Muscle layer of colon (tissue), 2 donors: ENCODE data around the gene UBE2D2.
"Not testable (repeated sequence)": the region's sequence is repeated elsewhere in the genome, so short reads cannot be mapped to it uniquely, and the experiment has no call there.

Experiments
- H3K27ac ChIP-seq: one replicate; pipeline ENCODE4 v1.7.0; 2013; ENCODE audit warnings: low read depth, mild to moderate bottlenecking, low read length, moderate library complexity
- H3K27me3 ChIP-seq, 2 donors: one replicate each; pipeline ENCODE4 v1.7.0; 2013; ENCODE audit warnings: low read length in 2 of 2, mild to moderate bottlenecking in 2 of 2; ENCODE audit not compliant: insufficient read depth in 2 of 2, control insufficient read depth in 1 of 2
- H3K36me3 ChIP-seq: one replicate; pipeline ENCODE4 v1.7.0; 2013; ENCODE audit warnings: mild to moderate bottlenecking, low read length; ENCODE audit not compliant: insufficient read depth
- H3K4me1 ChIP-seq: one replicate; pipeline ENCODE4 v1.7.0; 2013; ENCODE audit warnings: mild to moderate bottlenecking, low read length; ENCODE audit not compliant: insufficient read depth
- H3K4me3 ChIP-seq, 2 donors: one replicate each; pipeline ENCODE4 v1.7.0; 2013; ENCODE audit warnings: low read length in 2 of 2, low read depth in 1 of 2, mild to moderate bottlenecking in 1 of 2, moderate library complexity in 1 of 2
- H3K9ac ChIP-seq: one replicate; pipeline ENCODE4 v1.7.0; 2013; ENCODE audit warnings: low read length
- H3K9me3 ChIP-seq: one replicate; pipeline ENCODE4 v1.7.0; 2013; ENCODE audit warnings: mild to moderate bottlenecking, low read length
- donor health status: abdominal sarcoma.
- donor health status: Adenocarcinoma of cecum.

Gene UBE2D2

DNA sequence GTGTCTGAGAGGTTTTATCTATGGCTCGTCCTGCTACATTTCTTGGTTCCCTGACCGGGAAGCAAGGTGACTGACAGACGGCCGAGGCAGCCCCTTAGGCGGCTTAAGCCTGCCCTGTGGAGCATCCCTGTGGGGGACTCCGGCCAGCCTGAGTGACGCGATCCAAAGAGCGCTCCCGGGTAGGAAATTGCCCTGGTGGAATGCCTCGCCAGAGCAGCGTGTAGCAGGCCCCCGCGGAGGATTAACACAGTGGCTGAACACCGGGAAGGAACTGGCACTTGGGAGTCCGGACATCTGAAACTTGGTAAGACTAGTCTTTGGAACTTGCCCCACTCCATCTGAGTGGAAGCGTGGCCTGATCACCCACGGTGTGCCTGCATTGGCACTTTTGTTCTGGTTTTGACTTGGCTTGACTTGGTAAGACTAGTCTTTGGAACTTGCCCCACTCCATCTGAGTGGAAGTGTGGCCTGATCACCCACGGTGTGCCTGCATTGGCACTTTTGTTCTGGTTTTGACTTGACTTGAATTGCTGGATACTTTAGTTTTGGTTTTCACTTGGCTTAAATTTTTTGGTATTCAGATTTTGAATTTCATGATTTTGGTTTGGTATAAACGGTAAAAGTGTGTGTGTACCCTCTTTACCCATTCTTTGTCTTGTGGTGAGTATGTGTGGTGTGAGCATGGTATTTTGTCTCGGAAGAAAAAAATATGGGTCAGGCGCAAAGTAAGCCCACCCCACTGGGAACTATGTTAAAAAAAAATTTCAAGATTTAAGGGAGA lies 34.6 kb upstream of the UBE2D2 start:
- H3K36me3 ChIP-seq, H3K9me3 ChIP-seq, H3K27me3 ChIP-seq, H3K4me1 ChIP-seq, H3K27ac ChIP-seq, H3K4me3 ChIP-seq, H3K9ac ChIP-seq: not testable (repeated sequence)

- not testable (repeated sequence) for H3K4me1 ChIP-seq, H3K27ac ChIP-seq, H3K27me3 ChIP-seq
These were observed 34.1 kb upstream of the UBE2D2 start for GRCh38 chr5:139527090-139527470.

DNA sequence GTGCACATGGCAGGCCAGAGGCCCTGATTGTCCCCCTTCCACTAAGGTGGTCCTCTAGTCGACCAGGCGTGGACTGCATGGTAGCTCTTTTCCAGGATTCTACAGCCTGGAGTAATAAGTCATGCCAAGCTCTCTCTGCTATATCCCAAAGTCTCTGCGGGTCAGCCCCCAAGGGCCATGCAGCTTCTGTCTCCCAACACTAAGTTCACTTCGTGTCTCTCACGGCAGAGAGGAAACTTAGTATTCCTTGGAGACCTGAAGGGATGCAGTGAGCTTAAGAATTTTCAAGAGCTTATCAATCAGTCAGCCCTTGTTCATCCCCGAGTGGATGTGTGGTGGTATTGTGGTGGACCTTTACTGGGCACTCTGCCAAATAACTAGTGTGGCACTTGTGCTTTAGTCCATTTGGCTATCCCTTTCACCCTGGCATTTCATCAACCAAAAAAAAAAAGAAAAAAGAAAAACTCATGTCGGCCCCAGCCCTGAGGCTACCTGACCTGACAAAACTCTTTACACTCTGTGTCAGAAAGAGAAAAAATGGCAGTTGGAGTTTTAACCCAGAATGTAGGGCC lies 33.2 kb upstream of the UBE2D2 start:
- H3K36me3 ChIP-seq, H3K4me1 ChIP-seq, H3K27ac ChIP-seq, H3K9me3 ChIP-seq, H3K4me3 ChIP-seq, H3K27me3 ChIP-seq, H3K9ac ChIP-seq: not testable (repeated sequence)

More at GRCh38 chr5:139527090-139527470, 34.1 kb upstream of the UBE2D2 start:
- H3K9ac ChIP-seq, H3K36me3 ChIP-seq, H3K4me3 ChIP-seq, H3K9me3 ChIP-seq: not testable (repeated sequence)

DNA sequence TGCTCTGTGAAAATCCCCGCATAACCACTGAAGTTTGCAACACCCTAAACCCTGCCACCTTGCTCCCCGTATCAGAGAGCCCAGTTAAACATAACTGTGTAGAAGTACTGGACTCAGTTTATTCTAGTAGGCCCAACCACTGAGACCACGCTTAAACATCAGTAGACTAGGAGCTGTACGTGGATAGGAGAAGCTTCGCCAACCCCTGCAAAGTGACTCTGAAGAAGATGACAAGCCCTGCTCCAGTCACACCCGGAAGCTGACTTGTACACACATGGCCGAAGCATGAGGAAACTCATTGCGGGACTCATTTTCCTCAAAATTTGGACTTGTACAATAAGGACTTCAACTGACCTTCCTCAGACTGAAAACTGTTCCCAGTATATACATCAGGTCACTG lies 32.4 kb upstream of the UBE2D2 start:
- H3K27ac ChIP-seq, H3K36me3 ChIP-seq, H3K27me3 ChIP-seq, H3K9ac ChIP-seq, H3K9me3 ChIP-seq, H3K4me3 ChIP-seq, H3K4me1 ChIP-seq: not testable (repeated sequence)

GRCh38 chr5:139530079-139530478 lies 31.1 kb upstream of the UBE2D2 start:
- H3K27ac ChIP-seq, H3K27me3 ChIP-seq, H3K36me3 ChIP-seq, H3K9ac ChIP-seq, H3K9me3 ChIP-seq, H3K4me3 ChIP-seq, H3K4me1 ChIP-seq: not testable (repeated sequence)

DNA sequence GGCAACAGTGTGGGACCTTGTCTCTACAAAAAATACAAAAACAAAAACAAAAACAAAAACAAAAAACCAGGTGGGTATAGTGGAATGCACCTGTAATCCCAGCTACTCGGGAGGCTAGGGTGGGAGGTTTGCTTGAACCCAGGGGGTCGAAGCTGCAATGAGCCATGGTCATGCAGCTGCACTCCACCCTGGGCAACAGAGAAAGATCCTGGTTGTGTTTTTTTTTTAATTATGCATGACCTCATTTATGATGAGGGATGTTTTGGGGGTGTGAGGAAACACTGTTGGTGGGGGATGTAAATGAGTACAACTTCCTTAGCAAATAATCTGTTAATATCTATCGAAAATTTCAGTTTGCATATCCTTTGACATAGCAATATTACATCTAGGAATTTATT lies 29.4 kb upstream of the UBE2D2 start:
- H3K27ac ChIP-seq: no peak overlapping the region

GRCh38 chr5:139543423-139543991 lies 17.6 kb upstream of the UBE2D2 start:
- Histone ChIP-seq H3K4me1 (no peaks in the 10 kb centered on the region), H3K9ac (no peak overlapping the region), H3K36me3 (no peaks in the 10 kb centered on the region), H3K4me3 (no peak overlapping the region), H3K27me3 (no peaks in the 10 kb centered on the region), H3K9me3 (no peaks in the 10 kb centered on the region), H3K27ac (no peak overlapping the region)

More for the DNA sequence above, 29.4 kb upstream of the UBE2D2 start:
- H3K4me3 ChIP-seq: no peak overlapping the region
- no peaks in the 10 kb centered on the region for H3K27me3 ChIP-seq
- no peaks in the 10 kb centered on the region for H3K9me3 ChIP-seq
- no peaks in the 10 kb centered on the region for H3K36me3 ChIP-seq
- no peaks in the 10 kb centered on the region for H3K4me1 ChIP-seq
- H3K9ac ChIP-seq: no peak overlapping the region

DNA sequence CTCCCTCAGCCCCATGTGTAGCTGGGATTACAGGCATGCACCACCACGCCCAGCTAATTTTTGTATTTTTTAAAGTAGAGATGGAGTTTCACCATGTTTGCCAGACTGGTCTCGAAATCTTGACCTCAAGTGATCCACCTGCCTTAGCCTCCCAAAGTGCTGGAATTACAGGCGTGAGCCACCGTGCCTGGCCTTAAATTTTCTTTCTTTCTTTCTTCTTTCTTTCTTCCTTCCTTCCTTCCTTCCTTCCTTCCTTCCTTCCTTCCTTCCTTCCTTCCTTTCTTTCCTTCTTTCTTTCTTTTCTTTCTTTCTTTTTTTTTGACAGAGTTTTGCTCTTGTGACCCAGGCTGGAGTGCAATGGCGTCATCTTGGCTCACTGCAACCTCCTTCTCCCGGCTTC lies 14.5 kb upstream of the UBE2D2 start:
- H3K9ac ChIP-seq, H3K4me3 ChIP-seq, H3K36me3 ChIP-seq, H3K27me3 ChIP-seq, H3K27ac ChIP-seq, H3K9me3 ChIP-seq, H3K4me1 ChIP-seq: not testable (repeated sequence)

DNA sequence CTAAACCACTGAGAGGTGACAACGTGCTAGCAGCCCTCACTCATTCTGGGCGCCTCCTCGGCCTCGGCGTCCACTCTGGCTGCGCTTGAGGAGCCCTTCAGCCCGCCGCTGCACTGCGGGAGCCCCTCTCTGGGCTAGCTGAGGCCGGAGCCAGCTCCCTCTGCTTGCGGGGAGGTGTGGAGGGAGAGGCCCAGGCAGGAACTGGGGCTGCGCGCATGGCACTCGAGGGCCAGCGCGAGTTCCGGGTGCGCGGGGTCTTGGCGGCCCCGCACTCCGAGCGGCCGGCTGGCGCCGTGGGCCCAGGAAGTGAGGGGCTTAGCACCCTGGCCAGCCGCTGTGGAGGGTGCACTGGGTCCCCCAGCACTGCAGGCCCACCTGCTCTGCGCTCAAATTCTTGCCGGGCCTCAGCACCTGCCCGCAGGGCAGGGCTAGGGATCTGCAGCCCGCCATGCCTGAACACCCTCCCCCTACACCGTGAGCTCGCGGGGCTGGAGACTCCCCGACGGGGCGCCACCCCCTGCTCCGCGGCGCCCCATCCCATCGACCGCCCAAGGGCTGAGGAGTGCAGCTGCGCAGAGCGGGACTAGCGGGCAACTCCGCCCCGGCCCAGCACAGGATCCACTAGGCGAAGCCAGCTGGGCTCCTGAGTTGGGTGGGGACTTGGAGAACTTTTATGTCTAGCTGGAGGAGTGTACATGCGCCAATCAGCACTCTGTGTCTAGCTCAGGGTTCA lies 11.8 kb upstream of the UBE2D2 start:
- Histone ChIP-seq H3K36me3 (no peaks in the 10 kb centered on the region), H3K27me3 (no peaks in the 10 kb centered on the region), H3K4me3 (no peak overlapping the region), H3K4me1 (no peaks in the 10 kb centered on the region), H3K9ac (no peak overlapping the region), H3K27ac (no peak overlapping the region), H3K9me3 (no peaks in the 10 kb centered on the region)

GRCh38 chr5:139550051-139550872 lies 10.9 kb upstream of the UBE2D2 start:
- H3K27me3 ChIP-seq, H3K36me3 ChIP-seq, H3K27ac ChIP-seq, H3K4me3 ChIP-seq, H3K9me3 ChIP-seq, H3K9ac ChIP-seq, H3K4me1 ChIP-seq: not testable (repeated sequence)
